Upper lobe of left lung (tissue), 6 donors: ENCODE results near the gene FCGBP. TPM values are rescaled to one million over a fixed set of nuclear protein-coding genes. Genes with fewer than 3 reads are reported as not detected.
A peak's percentile ranks its signal among the peaks of the same experiment; 100 is the strongest.

Experiments used
- ATAC-seq, 2 donors: fragments of 200-7000 bp; cut with Tn5 transposase; one replicate each; pipeline ENCODE4 v1.9.1; 2022; ENCODE audit warnings: mild to moderate bottlenecking in 2 of 2, moderate library complexity in 2 of 2; ENCODE audit not compliant: low FRiP score in 2 of 2
- DNase-seq, 2 donors: peaks; one replicate each; pipeline ENCODE4 v3.0.0-alpha.2; 2019 to 2020
- H3K27ac ChIP-seq, 4 donors: fragments of 200-600 bp; sonication (generic); one replicate each; pipeline ENCODE4 v1.5.1; 2016 to 2019
- H3K27me3 ChIP-seq, 4 donors: fragments of 200-600 bp; sonication (generic); one replicate each; pipeline ENCODE4 v1.5.1; 2017 to 2019
- H3K36me3 ChIP-seq, 4 donors: fragments of 200-600 bp; sonication (generic); one replicate each; pipeline ENCODE4 v1.5.1; 2016 to 2019
- H3K4me1 ChIP-seq, 4 donors: fragments of 200-600 bp; sonication (generic); one replicate each; pipeline ENCODE4 v1.5.1; 2018 to 2019
- H3K4me3 ChIP-seq, 4 donors: fragments of 200-600 bp; sonication (generic); one replicate each; pipeline ENCODE4 v1.5.1; 2017 to 2019; ENCODE audit warnings: mild to moderate bottlenecking in 2 of 4, moderate library complexity in 1 of 4
- H3K9me3 ChIP-seq, 4 donors: fragments of 200-600 bp; sonication (generic); one replicate each; pipeline ENCODE4 v1.5.1; 2018 to 2019
- EP300 ChIP-seq, 4 donors: sonication (generic); formaldehyde crosslinking; IDR thresholded peaks; one replicate each; pipeline ENCODE4 v1.5.1; 2017; ENCODE audit warnings: antibody characterized with exemption in 4 of 4, control low read depth in 2 of 4
- POLR2A ChIP-seq, 4 donors: fragments of 450-650 bp; IDR thresholded peaks; one replicate each; pipeline ENCODE4 v1.5.1; 2016 to 2017; ENCODE audit warnings: antibody characterized with exemption in 4 of 4, mild to moderate bottlenecking in 2 of 4
- POLR2AphosphoS5 ChIP-seq, 2 donors: sonication (generic); formaldehyde crosslinking; IDR thresholded peaks; one replicate each; pipeline ENCODE4 v1.5.1; 2017; ENCODE audit warnings: antibody characterized with exemption in 2 of 2
- WGBS, 2 donors: methylation state at CpG; one replicate each; pipeline ENCODE4 v1.1.5; 2017 to 2018; 5-methylcytosine and 5-hydroxymethylcytosine counted together
- total RNA-seq, 6 donors: library from RNA; depleted of rRNA in 4 of 6; stranded (reverse); fragments of >200 nt in 4 of 6; gene quantifications; one replicate each; pipeline versions ENCODE4 v1.1.0 to v1.2.1, GENCODE V29; 2016 to 2021
- TF ChIP-seq, protein P1 (sequence below), 6 experiments: fragments of 450-650 bp in 4 of 6; fragments of 200-600 bp in 2 of 6; sonication (generic) in 2 of 6; IDR thresholded peaks; one replicate each; pipeline ENCODE4 v1.5.1; 2016 to 2019; ENCODE audit warnings: antibody characterized with exemption in 6 of 6
- donor health status: DM: no; HTN: no; CAD: no; lungs with moderate emphysema.
- donor health status: DM: no; HTN: yes; CAD: no; lungs with severe emphysema.

FCGBP gene
- total RNA-seq: 10 to 100 TPM in 4 of 6 donors, 1 to 10 TPM in 2; 7.0 to 27.2 (median 14.3) TPM

DNA sequence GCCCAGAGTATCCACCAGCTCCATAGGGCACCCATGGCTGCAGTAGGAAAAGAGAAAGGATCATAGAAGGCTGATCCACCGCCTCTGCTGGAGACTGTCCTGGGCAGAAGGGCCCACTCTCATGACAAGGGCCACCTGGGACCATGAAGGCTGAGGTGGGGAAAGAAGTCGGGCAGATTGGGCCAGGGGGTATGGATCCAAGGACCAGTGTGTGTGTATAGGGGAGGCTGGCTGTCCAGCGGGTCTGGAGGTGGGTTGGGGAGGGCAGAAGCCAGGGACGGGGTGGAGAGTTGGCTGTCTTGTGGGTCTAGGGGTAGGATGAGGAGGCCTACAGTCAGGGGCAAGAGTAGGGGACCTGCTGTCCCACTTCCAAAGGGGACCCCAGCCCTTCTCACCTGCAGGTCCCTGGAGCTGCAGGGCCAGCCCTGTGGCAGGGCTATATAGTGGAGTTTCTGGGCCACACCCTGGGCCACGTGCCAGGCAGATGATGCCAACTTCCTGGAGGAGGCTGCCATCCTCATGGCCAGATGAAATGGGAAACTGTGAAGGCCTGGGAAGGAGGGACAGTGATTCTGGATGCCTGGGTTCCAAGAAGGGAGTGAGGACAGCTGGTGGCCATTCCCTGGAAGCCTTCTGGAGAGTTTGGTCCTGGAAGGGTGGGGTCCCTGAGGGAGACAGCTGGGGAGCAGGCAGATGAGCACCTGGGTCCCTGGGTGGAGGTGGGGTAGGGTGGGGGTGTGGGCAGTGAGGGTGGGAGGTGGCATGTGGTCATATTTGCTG, at the start of gene FCGBP:
TSS of gene FCGBP (minus strand) at position 51 of the 780 bp plus-strand sequence.
- H3K27ac ChIP-seq: no peak within 1 kb of the TSS
- peaks cover 0 to 9% (median 2%) of the 10 kb centered on the region in 4 donors for H3K4me1 ChIP-seq
- H3K27me3 ChIP-seq: no peaks in the 10 kb centered on the region
- TF ChIP-seq EP300 (IDR thresholded peaks at IDR 0.05) (no peak), POLR2A (IDR thresholded peaks at IDR 0.05) (no peak), POLR2AphosphoS5 (IDR thresholded peaks at IDR 0.05) (no peak)
- TF ChIP-seq, protein P1, sequence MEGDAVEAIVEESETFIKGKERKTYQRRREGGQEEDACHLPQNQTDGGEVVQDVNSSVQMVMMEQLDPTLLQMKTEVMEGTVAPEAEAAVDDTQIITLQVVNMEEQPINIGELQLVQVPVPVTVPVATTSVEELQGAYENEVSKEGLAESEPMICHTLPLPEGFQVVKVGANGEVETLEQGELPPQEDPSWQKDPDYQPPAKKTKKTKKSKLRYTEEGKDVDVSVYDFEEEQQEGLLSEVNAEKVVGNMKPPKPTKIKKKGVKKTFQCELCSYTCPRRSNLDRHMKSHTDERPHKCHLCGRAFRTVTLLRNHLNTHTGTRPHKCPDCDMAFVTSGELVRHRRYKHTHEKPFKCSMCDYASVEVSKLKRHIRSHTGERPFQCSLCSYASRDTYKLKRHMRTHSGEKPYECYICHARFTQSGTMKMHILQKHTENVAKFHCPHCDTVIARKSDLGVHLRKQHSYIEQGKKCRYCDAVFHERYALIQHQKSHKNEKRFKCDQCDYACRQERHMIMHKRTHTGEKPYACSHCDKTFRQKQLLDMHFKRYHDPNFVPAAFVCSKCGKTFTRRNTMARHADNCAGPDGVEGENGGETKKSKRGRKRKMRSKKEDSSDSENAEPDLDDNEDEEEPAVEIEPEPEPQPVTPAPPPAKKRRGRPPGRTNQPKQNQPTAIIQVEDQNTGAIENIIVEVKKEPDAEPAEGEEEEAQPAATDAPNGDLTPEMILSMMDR (IDR thresholded peaks at IDR 0.05): no peak
- no peak within 1 kb of the TSS for H3K4me3 ChIP-seq
- 82 to 83% methylated on average over 5 of the region's 5 CpGs for WGBS, 2 donors
- H3K9me3 ChIP-seq: no peaks in the 10 kb centered on the region
- H3K36me3 ChIP-seq: no peaks in the 10 kb centered on the region
- ATAC-seq (no peak), DNase-seq (no peak)

DNA sequence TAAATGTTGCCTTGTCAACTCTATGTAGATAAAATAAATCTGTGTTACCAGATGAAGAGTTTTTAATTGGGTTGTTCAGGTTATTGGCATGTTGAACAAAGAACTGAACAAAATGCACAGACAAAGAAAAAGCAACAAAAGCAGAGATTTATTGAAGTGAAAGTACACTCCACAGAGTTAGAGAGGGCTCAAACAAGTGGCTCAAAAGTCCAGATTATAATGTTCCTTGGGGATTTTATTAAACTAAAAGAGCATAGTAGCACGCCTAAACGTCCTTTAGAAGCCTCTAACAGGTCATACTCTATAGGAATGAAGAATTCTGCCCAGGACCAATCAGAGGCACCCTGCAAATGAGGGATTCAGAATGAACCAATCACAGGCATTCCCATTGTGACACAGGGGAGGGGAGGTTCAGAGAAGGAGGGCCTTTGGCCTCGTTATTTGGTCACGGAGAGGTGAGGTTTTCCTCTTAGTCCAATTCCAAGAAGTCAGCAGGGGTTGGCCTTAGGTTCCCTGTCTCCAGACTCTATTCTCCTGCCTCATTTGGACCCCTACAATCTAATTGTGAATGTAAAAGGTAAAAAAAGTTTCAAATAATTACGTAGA, 49.4 kb upstream of the FCGBP start:
- Histone ChIP-seq H3K27me3 (no peaks in the 10 kb centered on the region), H3K36me3 (peaks cover 8 to 51% (median 36%) of the 10 kb centered on the region in 4 donors), H3K4me3 (no peak overlapping the region), H3K27ac (no peak overlapping the region), H3K9me3 (peaks cover 0 to 29% (median 10%) of the 10 kb centered on the region in 4 donors), H3K4me1 (no peaks in the 10 kb centered on the region)
- DNase-seq: no peak
- no peak for TF ChIP-seq POLR2A (IDR thresholded peaks at IDR 0.05)
- TF ChIP-seq, protein P1 (IDR thresholded peaks at IDR 0.05): no peak
- TF ChIP-seq POLR2AphosphoS5 (IDR thresholded peaks at IDR 0.05): no peak
- no peak for TF ChIP-seq EP300 (IDR thresholded peaks at IDR 0.05)
- ATAC-seq: no peak
- 81 to 96% methylated on average over 5 of the region's 5 CpGs for WGBS, 2 donors

DNA sequence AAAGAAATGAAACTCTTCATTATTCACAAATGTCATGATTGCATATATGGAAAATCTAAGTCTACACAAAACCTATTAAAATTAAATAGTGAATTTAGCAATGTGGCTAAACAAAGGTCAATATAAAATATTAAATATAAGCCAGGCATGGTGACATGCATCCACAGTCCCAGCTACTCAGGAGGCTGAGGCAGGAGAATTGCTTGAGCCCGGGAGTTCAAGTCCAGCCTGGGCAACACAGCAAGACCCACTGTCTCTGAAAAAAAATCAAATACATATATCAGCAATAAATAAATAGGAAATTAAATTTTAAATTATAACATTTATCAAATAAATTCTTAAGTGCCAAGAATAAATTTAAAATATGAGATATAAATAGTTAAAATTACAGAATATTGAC, 48.4 kb upstream of the FCGBP start:
- H3K36me3 ChIP-seq: peaks cover 9 to 60% (median 45%) of the 10 kb centered on the region in 4 donors
- no peak overlapping the region for H3K27ac ChIP-seq
- TF ChIP-seq EP300 (IDR thresholded peaks at IDR 0.05) (no peak), POLR2A (IDR thresholded peaks at IDR 0.05) (no peak), POLR2AphosphoS5 (IDR thresholded peaks at IDR 0.05) (no peak)
- TF ChIP-seq, protein P1 (IDR thresholded peaks at IDR 0.05): no peak
- no peaks in the 10 kb centered on the region for H3K27me3 ChIP-seq
- no peak for DNase-seq
- no peaks in the 10 kb centered on the region for H3K4me1 ChIP-seq
- no peak overlapping the region for H3K4me3 ChIP-seq
- WGBS, 2 donors: 98 to 100% methylated on average over 1 of the region's 1 CpG
- H3K9me3 ChIP-seq: peaks cover 0 to 29% (median 10%) of the 10 kb centered on the region in 4 donors
- no peak for ATAC-seq

DNA sequence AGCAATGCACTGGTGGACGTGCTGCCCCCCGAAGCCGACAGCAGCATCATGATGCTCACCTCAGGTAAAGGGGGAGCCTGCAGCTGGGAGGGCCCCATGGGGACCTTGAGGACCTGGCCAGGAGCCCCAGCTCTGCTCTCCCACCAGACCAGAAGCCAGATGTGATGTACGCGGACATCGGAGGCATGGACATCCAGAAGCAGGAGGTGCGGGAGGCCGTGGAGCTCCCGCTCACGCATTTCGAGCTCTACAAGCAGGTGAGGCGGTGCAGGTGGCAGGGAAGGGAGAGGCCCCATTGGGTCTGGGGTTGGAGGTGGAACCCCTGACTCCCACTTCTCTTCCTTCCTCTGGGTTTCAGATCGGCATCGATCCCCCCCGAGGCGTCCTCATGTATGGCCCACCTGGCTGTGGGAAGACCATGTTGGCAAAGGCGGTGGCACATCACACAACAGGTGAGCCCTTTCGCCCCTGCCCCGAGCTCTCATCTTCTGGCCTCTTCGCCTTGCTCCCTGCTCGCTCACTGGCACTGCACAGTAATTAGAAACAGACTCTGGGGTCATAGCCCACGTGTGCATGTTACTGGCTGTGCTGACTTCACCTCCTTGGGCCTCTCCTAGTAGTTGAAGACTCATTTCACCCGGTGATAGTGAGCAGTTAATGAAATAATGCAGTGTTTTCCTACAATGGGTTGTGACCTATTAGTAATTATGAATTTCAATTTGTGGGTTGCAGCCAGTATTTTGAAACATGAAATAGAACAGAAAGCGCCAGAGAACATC, 40.1 kb upstream of the FCGBP start:
- TF ChIP-seq EP300 (IDR thresholded peaks at IDR 0.05): no peak
- TF ChIP-seq POLR2AphosphoS5 (IDR thresholded peaks at IDR 0.05): no peak
- no peak for TF ChIP-seq POLR2A (IDR thresholded peaks at IDR 0.05)

More for the DNA sequence above, 40.1 kb upstream of the FCGBP start:
- no peak for ATAC-seq
- DNase-seq: peak in 1 of 2 donors; percentile 51
- H3K27ac ChIP-seq: no peak overlapping the region
- no peaks in the 10 kb centered on the region for H3K27me3 ChIP-seq
- peaks cover 16 to 28% (median 17%) of the 10 kb centered on the region in 4 donors for H3K4me1 ChIP-seq
- 91 to 94% methylated on average over 22 to 24 of the region's 24 CpGs for WGBS, 2 donors
- H3K4me3 ChIP-seq: no peak overlapping the region
- no peaks in the 10 kb centered on the region for H3K9me3 ChIP-seq
- H3K36me3 ChIP-seq: peaks cover 18 to 74% (median 59%) of the 10 kb centered on the region in 4 donors
